Measurements from ENCODE around the gene TAS2R14. TPM values are rescaled to one million over a fixed set of nuclear protein-coding genes. Genes with fewer than 3 reads are reported as not detected.
A peak's percentile ranks its signal among the peaks of the same experiment; 100 is the strongest.

Gene TAS2R14
- total and polyA plus RNA-seq, 2 of the 13 experiments (the other 11 are each of a cell fraction or from before 2014, with no cell fraction given) = 1.1 to 2.3 TPM

- TF ChIP-seq SRF (IDR thresholded peaks at IDR 0.05; ENCODE audit: low read depth, low read length) (no peak), ZNF616 (CRISPR knock-in tag; IDR thresholded peaks at IDR 0.05; ENCODE audit: low read depth) (no peak), ZNF484 (CRISPR knock-in tag; IDR thresholded peaks at IDR 0.05; ENCODE audit: borderline replicate concordance, low read depth) (no peak), RORA (CRISPR knock-in tag; IDR thresholded peaks at IDR 0.05) (no peak), MED8 (CRISPR knock-in tag; IDR thresholded peaks at IDR 0.05; ENCODE audit: insufficient replicate concordance) (peak; percentile 66), ZNF614 (CRISPR knock-in tag; IDR thresholded peaks at IDR 0.05; ENCODE audit: borderline replicate concordance) (peak; percentile 91), ZNF839 (CRISPR knock-in tag; IDR thresholded peaks at IDR 0.05; ENCODE audit: borderline replicate concordance) (no peak), ARNTL (CRISPR knock-in tag; IDR thresholded peaks at IDR 0.05) (peak; percentile 80), YEATS4 (CRISPR knock-in tag; IDR thresholded peaks at IDR 0.05; ENCODE audit: borderline replicate concordance) (peak; percentile 60; the same call in 1 of the 2 replicates), BRF2 (CRISPR knock-in tag; IDR thresholded peaks at IDR 0.05) (peak; percentile 62; the same call in 1 of the 2 replicates), JUN (CRISPR knock-in tag; IDR thresholded peaks at IDR 0.05) (peak; percentile 52; the same call in 1 of the 2 replicates), HOMEZ (CRISPR knock-in tag; IDR thresholded peaks at IDR 0.05; ENCODE audit: low read depth) (peak; percentile 99), SIN3A (IDR thresholded peaks at IDR 0.05; ENCODE audit: borderline replicate concordance, low read depth, low read length) (no peak), ZNF724P (CRISPR knock-in tag; IDR thresholded peaks at IDR 0.05; ENCODE audit: borderline replicate concordance) (no peak), ZNF503 (CRISPR knock-in tag; IDR thresholded peaks at IDR 0.05) (peak; percentile 94), EEA1 (CRISPR knock-in tag; IDR thresholded peaks at IDR 0.05; ENCODE audit: borderline replicate concordance) (no peak)
- TF ChIP-seq, protein P1, sequence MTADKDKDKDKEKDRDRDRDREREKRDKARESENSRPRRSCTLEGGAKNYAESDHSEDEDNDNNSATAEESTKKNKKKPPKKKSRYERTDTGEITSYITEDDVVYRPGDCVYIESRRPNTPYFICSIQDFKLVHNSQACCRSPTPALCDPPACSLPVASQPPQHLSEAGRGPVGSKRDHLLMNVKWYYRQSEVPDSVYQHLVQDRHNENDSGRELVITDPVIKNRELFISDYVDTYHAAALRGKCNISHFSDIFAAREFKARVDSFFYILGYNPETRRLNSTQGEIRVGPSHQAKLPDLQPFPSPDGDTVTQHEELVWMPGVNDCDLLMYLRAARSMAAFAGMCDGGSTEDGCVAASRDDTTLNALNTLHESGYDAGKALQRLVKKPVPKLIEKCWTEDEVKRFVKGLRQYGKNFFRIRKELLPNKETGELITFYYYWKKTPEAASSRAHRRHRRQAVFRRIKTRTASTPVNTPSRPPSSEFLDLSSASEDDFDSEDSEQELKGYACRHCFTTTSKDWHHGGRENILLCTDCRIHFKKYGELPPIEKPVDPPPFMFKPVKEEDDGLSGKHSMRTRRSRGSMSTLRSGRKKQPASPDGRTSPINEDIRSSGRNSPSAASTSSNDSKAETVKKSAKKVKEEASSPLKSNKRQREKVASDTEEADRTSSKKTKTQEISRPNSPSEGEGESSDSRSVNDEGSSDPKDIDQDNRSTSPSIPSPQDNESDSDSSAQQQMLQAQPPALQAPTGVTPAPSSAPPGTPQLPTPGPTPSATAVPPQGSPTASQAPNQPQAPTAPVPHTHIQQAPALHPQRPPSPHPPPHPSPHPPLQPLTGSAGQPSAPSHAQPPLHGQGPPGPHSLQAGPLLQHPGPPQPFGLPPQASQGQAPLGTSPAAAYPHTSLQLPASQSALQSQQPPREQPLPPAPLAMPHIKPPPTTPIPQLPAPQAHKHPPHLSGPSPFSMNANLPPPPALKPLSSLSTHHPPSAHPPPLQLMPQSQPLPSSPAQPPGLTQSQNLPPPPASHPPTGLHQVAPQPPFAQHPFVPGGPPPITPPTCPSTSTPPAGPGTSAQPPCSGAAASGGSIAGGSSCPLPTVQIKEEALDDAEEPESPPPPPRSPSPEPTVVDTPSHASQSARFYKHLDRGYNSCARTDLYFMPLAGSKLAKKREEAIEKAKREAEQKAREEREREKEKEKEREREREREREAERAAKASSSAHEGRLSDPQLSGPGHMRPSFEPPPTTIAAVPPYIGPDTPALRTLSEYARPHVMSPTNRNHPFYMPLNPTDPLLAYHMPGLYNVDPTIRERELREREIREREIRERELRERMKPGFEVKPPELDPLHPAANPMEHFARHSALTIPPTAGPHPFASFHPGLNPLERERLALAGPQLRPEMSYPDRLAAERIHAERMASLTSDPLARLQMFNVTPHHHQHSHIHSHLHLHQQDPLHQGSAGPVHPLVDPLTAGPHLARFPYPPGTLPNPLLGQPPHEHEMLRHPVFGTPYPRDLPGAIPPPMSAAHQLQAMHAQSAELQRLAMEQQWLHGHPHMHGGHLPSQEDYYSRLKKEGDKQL (CRISPR knock-in tag; IDR thresholded peaks at IDR 0.05; ENCODE audit: low read depth) = peak; percentile 96
Observed at GRCh38 chr12:10891937-10892336, 47.1 kb downstream of the TAS2R14 start (continued).
